PC-3 (cell line): ENCODE measurements around the gene KCNQ1.

Experiments used
- CTCF ChIP-seq: fragments of 300-600 bp; sonication (generic); conservative IDR thresholded peaks from 2 replicates; pipeline ENCODE4 v1.5.1; 2017; ENCODE audit warnings: antibody characterized with exemption, low read depth, mild to moderate bottlenecking, low read length
- EZH2 ChIP-seq: fragments of 300-600 bp; sonication (generic); IDR thresholded peaks from one replicate; pipeline ENCODE4 v1.6.1; 2017; ENCODE audit warnings: antibody characterized with exemption, mild to moderate bottlenecking, low read length; ENCODE audit not compliant: unreplicated experiment

- TF ChIP-seq EZH2 (no peak), CTCF (no peak)
These were observed 390.5 kb downstream of the KCNQ1 start for GRCh38 chr11:2835296-2835695.
